ENCODE data around the gene CLEC10A. TPM values are rescaled to one million over a fixed set of nuclear protein-coding genes. Genes with fewer than 3 reads are reported as not detected.

CLEC10A gene
- total and polyA plus RNA-seq, 2 donors (not counting 1 experiment from before 2014, with no cell fraction given) = not detected

GRCh38 chr17:7026471-7027115 is 53.5 kb downstream of the CLEC10A start:
- no peak for TF ChIP-seq EZH2 (IDR thresholded peaks at IDR 0.05; ENCODE audit: low read length, missing control alignments)
- TF ChIP-seq, protein P1, sequence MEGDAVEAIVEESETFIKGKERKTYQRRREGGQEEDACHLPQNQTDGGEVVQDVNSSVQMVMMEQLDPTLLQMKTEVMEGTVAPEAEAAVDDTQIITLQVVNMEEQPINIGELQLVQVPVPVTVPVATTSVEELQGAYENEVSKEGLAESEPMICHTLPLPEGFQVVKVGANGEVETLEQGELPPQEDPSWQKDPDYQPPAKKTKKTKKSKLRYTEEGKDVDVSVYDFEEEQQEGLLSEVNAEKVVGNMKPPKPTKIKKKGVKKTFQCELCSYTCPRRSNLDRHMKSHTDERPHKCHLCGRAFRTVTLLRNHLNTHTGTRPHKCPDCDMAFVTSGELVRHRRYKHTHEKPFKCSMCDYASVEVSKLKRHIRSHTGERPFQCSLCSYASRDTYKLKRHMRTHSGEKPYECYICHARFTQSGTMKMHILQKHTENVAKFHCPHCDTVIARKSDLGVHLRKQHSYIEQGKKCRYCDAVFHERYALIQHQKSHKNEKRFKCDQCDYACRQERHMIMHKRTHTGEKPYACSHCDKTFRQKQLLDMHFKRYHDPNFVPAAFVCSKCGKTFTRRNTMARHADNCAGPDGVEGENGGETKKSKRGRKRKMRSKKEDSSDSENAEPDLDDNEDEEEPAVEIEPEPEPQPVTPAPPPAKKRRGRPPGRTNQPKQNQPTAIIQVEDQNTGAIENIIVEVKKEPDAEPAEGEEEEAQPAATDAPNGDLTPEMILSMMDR (conservative IDR thresholded peaks at IDR 0.05 in 1 of 2, IDR thresholded peaks at IDR 0.05 in 1 of 2; ENCODE audit: low read depth in 1 of 2, low read length in 2 of 2) = no peak
- Histone ChIP-seq H3K27ac (ENCODE audit: insufficient read depth, low read length) (no peak overlapping the region), H3K9me3 (ENCODE audit: control insufficient read depth, insufficient read depth, low read depth, low read length) (no peaks in the 10 kb centered on the region), H3K4me1 (ENCODE audit: control insufficient read depth, extremely low read depth, insufficient read depth, low read length) (peaks cover 2% of the 10 kb centered on the region), H4K20me1 (ENCODE audit: control insufficient read depth, extremely low read depth, insufficient read depth, low read length) (no peaks in the 10 kb centered on the region), H3K79me2 (ENCODE audit: control insufficient read depth, insufficient read depth, low read length) (no peaks in the 10 kb centered on the region), H3K4me2 (ENCODE audit: extremely low read depth, insufficient read depth, low read length) (no peak overlapping the region), H3K27me3 (ENCODE audit: control insufficient read depth, insufficient read depth, low read length) (no peaks in the 10 kb centered on the region), H3K4me3 (replicated peaks in 1 of 4; ENCODE audit: control extremely low read depth in 1 of 4, insufficient read depth in 1 of 4, low read depth in 3 of 4, low read length in 4 of 4) (no peak overlapping the region), H2AFZ (ENCODE audit: low read length) (no peak overlapping the region), H3K9ac (ENCODE audit: insufficient read depth, low read length) (no peak overlapping the region), H3K36me3 (ENCODE audit: control insufficient read depth, insufficient read depth, low read length) (no peaks in the 10 kb centered on the region)
- no peak for DNase-seq (ENCODE audit: low read depth in 2 of 2)

GRCh38 chr17:7025245-7025644 is 54.8 kb downstream of the CLEC10A start:
- H3K36me3 ChIP-seq (ENCODE audit: control insufficient read depth, insufficient read depth, low read length) = no peaks in the 10 kb centered on the region
- H3K79me2 ChIP-seq (ENCODE audit: control insufficient read depth, insufficient read depth, low read length) = no peaks in the 10 kb centered on the region
- H2AFZ ChIP-seq (ENCODE audit: low read length) = no peak overlapping the region
- H3K27me3 ChIP-seq (ENCODE audit: control insufficient read depth, insufficient read depth, low read length) = no peaks in the 10 kb centered on the region
- no peak overlapping the region for H3K4me2 ChIP-seq (ENCODE audit: extremely low read depth, insufficient read depth, low read length)
- no peak overlapping the region for H3K4me3 ChIP-seq (replicated peaks in 1 of 4; ENCODE audit: control extremely low read depth in 1 of 4, insufficient read depth in 1 of 4, low read depth in 3 of 4, low read length in 4 of 4)
- DNase-seq (ENCODE audit: low read depth in 2 of 2) = no peak
- H3K9me3 ChIP-seq (ENCODE audit: control insufficient read depth, insufficient read depth, low read depth, low read length) = no peaks in the 10 kb centered on the region
- peaks cover 5% of the 10 kb centered on the region for H3K4me1 ChIP-seq (ENCODE audit: control insufficient read depth, extremely low read depth, insufficient read depth, low read length)
- H3K9ac ChIP-seq (ENCODE audit: insufficient read depth, low read length) = no peak overlapping the region
- no peak for TF ChIP-seq EZH2 (IDR thresholded peaks at IDR 0.05; ENCODE audit: low read length, missing control alignments)
- TF ChIP-seq, protein P1 (conservative IDR thresholded peaks at IDR 0.05 in 1 of 2, IDR thresholded peaks at IDR 0.05 in 1 of 2; ENCODE audit: low read depth in 1 of 2, low read length in 2 of 2) = no peak
- no peak overlapping the region for H3K27ac ChIP-seq (ENCODE audit: insufficient read depth, low read length)
- H4K20me1 ChIP-seq (ENCODE audit: control insufficient read depth, extremely low read depth, insufficient read depth, low read length) = no peaks in the 10 kb centered on the region

Other genes starting within 250 kb of the CLEC10A start
- gene TEKT1, start 248.5 kb downstream of the CLEC10A start, total RNA-seq = not detected in 2 replicates
- gene TEKT1, start 248.5 kb downstream of the CLEC10A start, polyA plus RNA-seq = not detected in 2 replicates
- gene ALOX12, start 84.2 kb downstream of the CLEC10A start, total RNA-seq = 0.17 and 0.26 TPM in 2 replicates
- 0.02 and 0.06 TPM in 2 replicates for gene ALOX12, start 84.2 kb downstream of the CLEC10A start, polyA plus RNA-seq
- gene RNASEK, start 67.6 kb downstream of the CLEC10A start, total RNA-seq = 27.2 and 64.6 TPM in 2 replicates
- 201 and 232 TPM in 2 replicates for gene RNASEK, start 67.6 kb downstream of the CLEC10A start, polyA plus RNA-seq
- under 0.01 and 0.50 TPM in 2 replicates for gene BCL6B, start 57.2 kb downstream of the CLEC10A start, total RNA-seq
- 0.02 and 0.07 TPM in 2 replicates for gene BCL6B, start 57.2 kb downstream of the CLEC10A start, polyA plus RNA-seq
- 0.26 and 1.3 TPM in 2 replicates for gene SLC16A13, start 44.2 kb downstream of the CLEC10A start, total RNA-seq
- 1.4 and 1.6 TPM in 2 replicates for gene SLC16A13, start 44.2 kb downstream of the CLEC10A start, polyA plus RNA-seq
- under 0.01 and 0.17 TPM in 2 replicates for gene SLC16A11, start 36.2 kb downstream of the CLEC10A start, total RNA-seq
- not detected in 2 replicates for gene SLC16A11, start 36.2 kb downstream of the CLEC10A start, polyA plus RNA-seq
- gene ASGR2, start 34.6 kb upstream of the CLEC10A start, total RNA-seq = not detected in 2 replicates
- gene ASGR2, start 34.6 kb upstream of the CLEC10A start, polyA plus RNA-seq = not detected in 2 replicates
- gene ASGR1, start 99.1 kb upstream of the CLEC10A start, total RNA-seq = 0.66 and 0.77 TPM in 2 replicates
- gene ASGR1, start 99.1 kb upstream of the CLEC10A start, polyA plus RNA-seq = 0.14 and 0.19 TPM in 2 replicates
- gene DLG4, start 139.6 kb upstream of the CLEC10A start, total RNA-seq = 12.6 and 22.0 TPM in 2 replicates
- gene DLG4, start 139.6 kb upstream of the CLEC10A start, polyA plus RNA-seq = 11.3 and 14.2 TPM in 2 replicates
- gene ACADVL, start 139.7 kb upstream of the CLEC10A start, total RNA-seq = 185 and 313 TPM in 2 replicates
- 129 and 143 TPM in 2 replicates for gene ACADVL, start 139.7 kb upstream of the CLEC10A start, polyA plus RNA-seq
- 91.8 and 95.8 TPM in 2 replicates for gene DVL2, start 154.3 kb upstream of the CLEC10A start, total RNA-seq
- gene DVL2, start 154.3 kb upstream of the CLEC10A start, polyA plus RNA-seq = 8.1 and 8.6 TPM in 2 replicates
- gene PHF23, start 159.2 kb upstream of the CLEC10A start, total RNA-seq = 41.6 and 45.4 TPM in 2 replicates
- 46.6 and 48.7 TPM in 2 replicates for gene PHF23, start 159.2 kb upstream of the CLEC10A start, polyA plus RNA-seq
- gene GABARAP, start 162.2 kb upstream of the CLEC10A start, total RNA-seq = 173 and 224 TPM in 2 replicates
- 978 and 1,154 TPM in 2 replicates for gene GABARAP, start 162.2 kb upstream of the CLEC10A start, polyA plus RNA-seq
- gene CTDNEP1, start 171.5 kb upstream of the CLEC10A start, total RNA-seq = 23.1 and 40.5 TPM in 2 replicates
- 134 and 149 TPM in 2 replicates for gene CTDNEP1, start 171.5 kb upstream of the CLEC10A start, polyA plus RNA-seq
- 31.3 and 33.2 TPM in 2 replicates for gene ELP5, start 172.0 kb upstream of the CLEC10A start, total RNA-seq
- 22.6 and 52.2 TPM in 2 replicates for gene ELP5, start 172.0 kb upstream of the CLEC10A start, polyA plus RNA-seq
- gene CLDN7, start 182.2 kb upstream of the CLEC10A start, total RNA-seq = 2.6 and 17.2 TPM in 2 replicates
- 1.0 and 2.3 TPM in 2 replicates for gene CLDN7, start 182.2 kb upstream of the CLEC10A start, polyA plus RNA-seq
- gene SLC2A4, start 201.5 kb upstream of the CLEC10A start, total RNA-seq = under 0.01 TPM in 2 replicates
- 0.09 and 0.19 TPM in 2 replicates for gene SLC2A4, start 201.5 kb upstream of the CLEC10A start, polyA plus RNA-seq
- under 0.01 TPM in 1 of 2 replicates, not detected in the other for gene YBX2, start 214.4 kb upstream of the CLEC10A start, total RNA-seq
- gene YBX2, start 214.4 kb upstream of the CLEC10A start, polyA plus RNA-seq = not detected in 2 replicates
- 275 and 347 TPM in 2 replicates for gene EIF5A, start 227.4 kb upstream of the CLEC10A start, total RNA-seq
- gene EIF5A, start 227.4 kb upstream of the CLEC10A start, polyA plus RNA-seq = 752 and 1,278 TPM in 2 replicates
- gene GPS2, start 235.1 kb upstream of the CLEC10A start, total RNA-seq = 30.6 and 38.5 TPM in 2 replicates
- gene GPS2, start 235.1 kb upstream of the CLEC10A start, polyA plus RNA-seq = 55.3 and 65.6 TPM in 2 replicates
- 18.2 and 20.1 TPM in 2 replicates for gene NEURL4, start 249.1 kb upstream of the CLEC10A start, total RNA-seq
- gene NEURL4, start 249.1 kb upstream of the CLEC10A start, polyA plus RNA-seq = 6.0 and 8.3 TPM in 2 replicates

Measured in fibroblast of lung (primary cell).